GM19035 (cell line): ENCODE measurements around the gene PHB1.

ENCODE experiments used
- ATAC-seq: cut with Tn5 transposase; IDR thresholded peaks from one replicate; pipeline ENCODE4 v1.9.1; 2021; ENCODE audit not compliant: unreplicated experiment

The PHB1 gene

DNA sequence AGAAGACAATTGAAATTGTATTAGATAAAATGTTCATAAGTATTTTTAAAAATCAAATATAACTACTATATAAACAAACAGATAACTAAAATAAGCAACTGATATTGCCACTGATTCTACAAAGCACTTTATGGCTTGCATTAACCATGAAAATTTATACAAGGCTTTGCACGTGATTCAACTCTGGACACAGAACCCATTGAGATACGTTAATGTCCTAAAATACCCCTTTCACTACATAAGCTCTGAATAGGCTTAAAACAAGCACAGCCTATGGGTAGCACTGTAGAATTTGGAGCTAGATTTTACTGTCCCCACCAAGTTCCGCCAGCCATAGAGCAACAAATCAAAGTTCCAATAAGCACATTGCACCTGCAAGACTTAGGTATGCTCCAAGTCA lies 57.2 kb downstream of the PHB1 start:
- no peak for ATAC-seq

- no peak for ATAC-seq
Observed at GRCh38 chr17:49356320-49356719, 58.4 kb downstream of the PHB1 start.
